Cardiac muscle cell (in vitro differentiated cells and primary cell): ENCODE results near the gene PLSCR1. TPM values are rescaled to one million over a fixed set of nuclear protein-coding genes. Genes with fewer than 3 reads are reported as not detected.

Experiments
- DNase-seq, 2 donors: peaks; one replicate each; pipeline versions ENCODE4 v3.0.0 to v3.0.0-alpha.2; 2010 to 2017; ENCODE audit warnings: low read depth in 1 of 2, low spot score in 1 of 2
- H3K27ac ChIP-seq: fragments of 200-600 bp; sonication (generic); 2 replicates; pipeline ENCODE4 v1.5.1; 2016
- H3K27me3 ChIP-seq: fragments of 200-600 bp; sonication (generic); 2 replicates; pipeline ENCODE4 v1.6.0; 2016; ENCODE audit warnings: control low read depth
- H3K36me3 ChIP-seq: fragments of 200-600 bp; sonication (generic); 2 replicates; pipeline ENCODE4 v1.5.1; 2016; ENCODE audit warnings: control low read depth
- H3K4me1 ChIP-seq: fragments of 200-600 bp; sonication (generic); 2 replicates; pipeline ENCODE4 v1.8.1; 2017; ENCODE audit warnings: low read depth, mild to moderate bottlenecking, mixed run types
- H3K4me3 ChIP-seq: fragments of 200-600 bp; sonication (generic); 2 replicates; pipeline ENCODE4 v1.5.1; 2016; ENCODE audit warnings: mild to moderate bottlenecking
- H3K9me3 ChIP-seq: fragments of 200-600 bp; sonication (generic); 2 replicates; pipeline ENCODE4 v1.5.1; 2017; ENCODE audit warnings: low read depth, mild to moderate bottlenecking, control low read depth
- polyA plus RNA-seq: library from polyadenylated mRNA; unstranded; fragments of >200 nt; fragmentation: Nextera tagmentation; extraction: Ambion mirVana; gene quantifications from 2 replicates; pipeline ENCODE4 v1.2.1, GENCODE V29; 2016
- total RNA-seq: library from RNA; depleted of rRNA; stranded (reverse); fragments of >200 nt; gene quantifications from 2 replicates; pipeline ENCODE4 v1.2.3, GENCODE V29; 2016
- TF ChIP-seq, protein P1 (sequence below): IDR thresholded peaks from 2 replicates; pipeline ENCODE4 v1.5.1; 2012; ENCODE audit warnings: low read depth, mild to moderate bottlenecking, low read length

The PLSCR1 gene, protein sequence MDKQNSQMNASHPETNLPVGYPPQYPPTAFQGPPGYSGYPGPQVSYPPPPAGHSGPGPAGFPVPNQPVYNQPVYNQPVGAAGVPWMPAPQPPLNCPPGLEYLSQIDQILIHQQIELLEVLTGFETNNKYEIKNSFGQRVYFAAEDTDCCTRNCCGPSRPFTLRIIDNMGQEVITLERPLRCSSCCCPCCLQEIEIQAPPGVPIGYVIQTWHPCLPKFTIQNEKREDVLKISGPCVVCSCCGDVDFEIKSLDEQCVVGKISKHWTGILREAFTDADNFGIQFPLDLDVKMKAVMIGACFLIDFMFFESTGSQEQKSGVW
- total RNA-seq (17.1 and 22.8 TPM in 2 replicates), polyA plus RNA-seq (14.1 and 20.3 TPM in 2 replicates)

DNA sequence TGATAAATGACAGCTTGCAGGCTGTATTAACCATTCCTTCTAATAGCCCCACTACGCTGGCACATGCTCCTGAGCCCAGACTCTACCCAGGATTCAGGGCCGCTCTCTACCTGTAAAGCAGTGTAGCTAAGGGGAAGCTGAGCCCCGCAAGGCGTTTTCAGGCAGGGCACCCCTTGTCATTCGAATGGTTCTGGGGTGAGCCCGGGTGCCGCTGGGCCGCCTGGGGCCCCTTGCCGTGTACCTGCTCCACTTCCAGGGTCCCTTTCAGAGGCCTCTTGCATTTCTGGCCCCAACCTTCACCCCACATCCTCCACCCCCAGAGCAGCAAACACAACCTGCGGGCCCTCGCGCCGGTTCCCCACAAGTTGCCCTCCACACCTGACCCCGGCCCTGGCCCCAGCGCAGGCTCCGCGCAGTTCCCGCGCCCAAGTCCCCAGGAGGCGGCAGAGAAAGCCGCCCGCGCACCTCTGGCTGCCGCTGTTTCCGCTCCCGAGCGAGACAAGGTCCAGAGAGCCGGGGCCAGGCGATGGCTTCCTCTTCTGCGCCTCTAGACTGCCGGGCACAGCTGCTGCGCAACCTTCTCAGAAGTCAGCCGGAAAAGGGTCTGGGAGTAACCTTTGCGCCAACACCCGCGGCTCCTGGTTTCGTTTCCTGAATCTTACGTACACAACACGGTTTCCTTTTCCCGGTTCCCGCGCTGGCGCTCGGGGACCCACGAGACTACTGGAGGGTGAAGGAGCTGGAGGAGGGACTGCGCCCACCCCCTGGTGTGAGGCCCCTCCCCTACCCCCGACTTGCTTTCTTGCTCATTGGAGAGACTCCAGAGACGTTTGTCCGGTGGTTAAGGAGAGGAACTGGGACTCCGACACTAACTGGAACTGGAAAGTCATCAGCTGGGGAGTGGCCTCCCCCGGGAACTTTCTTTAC, at the start of gene PLSCR1:
PLSCR1 (minus strand) TSS at position 606 of the 927 bp plus-strand sequence. CDS start 8,055 bp downstream, outside the sequence.
- H3K27ac ChIP-seq = peak within 1 kb of the TSS; percentile 35
- H3K4me3 ChIP-seq = peak within 1 kb of the TSS; percentile 49
- DNase-seq = peak; percentile 81 to 99
- no peaks in the 10 kb centered on the region for H3K27me3 ChIP-seq
- no peaks in the 10 kb centered on the region for H3K4me1 ChIP-seq
- no peaks in the 10 kb centered on the region for H3K9me3 ChIP-seq
- no peaks in the 10 kb centered on the region for H3K36me3 ChIP-seq
- TF ChIP-seq, protein P1, sequence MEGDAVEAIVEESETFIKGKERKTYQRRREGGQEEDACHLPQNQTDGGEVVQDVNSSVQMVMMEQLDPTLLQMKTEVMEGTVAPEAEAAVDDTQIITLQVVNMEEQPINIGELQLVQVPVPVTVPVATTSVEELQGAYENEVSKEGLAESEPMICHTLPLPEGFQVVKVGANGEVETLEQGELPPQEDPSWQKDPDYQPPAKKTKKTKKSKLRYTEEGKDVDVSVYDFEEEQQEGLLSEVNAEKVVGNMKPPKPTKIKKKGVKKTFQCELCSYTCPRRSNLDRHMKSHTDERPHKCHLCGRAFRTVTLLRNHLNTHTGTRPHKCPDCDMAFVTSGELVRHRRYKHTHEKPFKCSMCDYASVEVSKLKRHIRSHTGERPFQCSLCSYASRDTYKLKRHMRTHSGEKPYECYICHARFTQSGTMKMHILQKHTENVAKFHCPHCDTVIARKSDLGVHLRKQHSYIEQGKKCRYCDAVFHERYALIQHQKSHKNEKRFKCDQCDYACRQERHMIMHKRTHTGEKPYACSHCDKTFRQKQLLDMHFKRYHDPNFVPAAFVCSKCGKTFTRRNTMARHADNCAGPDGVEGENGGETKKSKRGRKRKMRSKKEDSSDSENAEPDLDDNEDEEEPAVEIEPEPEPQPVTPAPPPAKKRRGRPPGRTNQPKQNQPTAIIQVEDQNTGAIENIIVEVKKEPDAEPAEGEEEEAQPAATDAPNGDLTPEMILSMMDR = no peak

GRCh38 chr3:146593776-146594175, 49.4 kb upstream of the PLSCR1 start:
- Histone ChIP-seq H3K27me3 (no peaks in the 10 kb centered on the region), H3K36me3 (no peaks in the 10 kb centered on the region)
- TF ChIP-seq, protein P1 = no peak

DNA sequence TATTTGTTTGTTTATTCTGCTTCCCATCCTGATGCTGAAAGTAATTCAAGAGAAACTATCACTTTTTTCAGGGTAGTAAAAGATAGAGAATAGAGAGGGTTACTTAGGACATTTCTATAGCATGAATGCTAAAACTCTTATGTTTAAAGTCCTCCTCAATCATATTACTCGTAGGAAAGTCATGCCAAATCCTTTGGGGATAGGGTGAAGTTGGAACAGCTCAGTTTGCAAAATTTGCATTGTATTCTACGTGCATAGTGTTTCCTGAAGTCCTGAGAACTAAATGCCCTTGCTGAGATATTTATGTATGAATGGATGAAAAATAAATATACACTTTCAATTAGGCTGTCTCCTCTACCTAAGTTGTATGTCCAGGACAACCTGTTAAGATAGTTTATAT, 46.1 kb upstream of the PLSCR1 start:
- Histone ChIP-seq H3K9me3 (no peaks in the 10 kb centered on the region), H3K27me3 (no peaks in the 10 kb centered on the region), H3K36me3 (no peaks in the 10 kb centered on the region), H3K27ac (no peak overlapping the region), H3K4me1 (peaks cover 7% of the 10 kb centered on the region), H3K4me3 (no peak overlapping the region)
- peak in 1 of 2 donors; percentile 27 for DNase-seq
- TF ChIP-seq, protein P1 = no peak

More at GRCh38 chr3:146593776-146594175, 49.4 kb upstream of the PLSCR1 start:
- peak in 1 of 2 donors; percentile 52 for DNase-seq
- no peaks in the 10 kb centered on the region for H3K9me3 ChIP-seq
- H3K4me1 ChIP-seq = peaks cover 7% of the 10 kb centered on the region
- H3K4me3 ChIP-seq = no peak overlapping the region
- H3K27ac ChIP-seq = peak overlapping the region; percentile 44

GRCh38 chr3:146589899-146590508, 45.6 kb upstream of the PLSCR1 start:
- Histone ChIP-seq H3K36me3 (no peaks in the 10 kb centered on the region), H3K27me3 (no peaks in the 10 kb centered on the region), H3K27ac (no peak overlapping the region), H3K4me3 (no peak overlapping the region), H3K9me3 (no peaks in the 10 kb centered on the region), H3K4me1 (peaks cover 7% of the 10 kb centered on the region)
- TF ChIP-seq, protein P1 = peak; percentile 59
- peak; percentile 68 for DNase-seq

DNA sequence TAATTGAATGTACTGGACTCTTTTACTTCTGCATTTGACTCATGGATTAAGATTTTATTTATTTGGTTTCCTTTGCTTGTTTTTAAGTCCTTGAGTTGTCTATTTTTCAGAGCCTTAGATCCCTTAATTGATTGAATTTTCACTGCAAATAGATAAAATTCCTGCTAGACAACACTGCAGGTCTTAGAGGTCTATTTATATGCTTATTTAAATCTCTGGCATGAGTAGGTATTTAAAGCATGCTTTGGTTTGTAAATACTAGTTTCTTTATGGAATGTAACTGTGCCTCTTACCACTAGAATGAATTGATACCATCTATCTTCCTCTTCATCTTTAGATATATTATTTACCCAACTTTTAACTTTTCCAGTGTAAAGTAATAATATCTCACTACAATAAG, 40.7 kb upstream of the PLSCR1 start:
- no peak for DNase-seq
- no peak overlapping the region for H3K4me3 ChIP-seq

More for the DNA sequence above, 40.7 kb upstream of the PLSCR1 start:
- H3K27me3 ChIP-seq = no peaks in the 10 kb centered on the region
- H3K4me1 ChIP-seq = no peaks in the 10 kb centered on the region
- no peaks in the 10 kb centered on the region for H3K9me3 ChIP-seq
- TF ChIP-seq, protein P1 = no peak
- H3K36me3 ChIP-seq = no peaks in the 10 kb centered on the region
- H3K27ac ChIP-seq = no peak overlapping the region
